Ectodermal cell (in vitro differentiated cells): Measurements from ENCODE around the gene PID1.

Experiments used
- H3K27ac ChIP-seq: 2 replicates; pipeline ENCODE4 v1.7.0; 2013; ENCODE audit warnings: mild to moderate bottlenecking, low read depth, low read length; ENCODE audit not compliant: insufficient read depth, poor library complexity, severe bottlenecking
- H3K27me3 ChIP-seq: 2 replicates; pipeline ENCODE4 v1.7.0; 2013; ENCODE audit warnings: mild to moderate bottlenecking, low read length; ENCODE audit not compliant: insufficient read depth, control insufficient read depth, poor library complexity, severe bottlenecking
- H3K36me3 ChIP-seq: one replicate; pipeline ENCODE4 v1.7.0; 2013; ENCODE audit warnings: low read length; ENCODE audit not compliant: control insufficient read depth, insufficient read depth
- H3K4me1 ChIP-seq: one replicate; pipeline ENCODE4 v1.7.0; 2013; ENCODE audit warnings: low read length; ENCODE audit not compliant: control insufficient read depth, insufficient read depth
- H3K4me3 ChIP-seq: 2 replicates; pipeline ENCODE4 v1.7.0; 2013; ENCODE audit warnings: low read depth, low read length, control low read depth; ENCODE audit not compliant: insufficient read depth
- H3K9me3 ChIP-seq: 2 replicates; pipeline ENCODE4 v1.7.0; 2013; ENCODE audit warnings: mild to moderate bottlenecking, low read length, moderate library complexity; ENCODE audit not compliant: control insufficient read depth
- WGBS, 2 experiments: methylation state at CpG; one replicate each; pipeline ENCODE4 v1.1.7; 2013; ENCODE audit warnings: missing lambda C conversion rate in 2 of 2; 5-methylcytosine and 5-hydroxymethylcytosine counted together

Gene PID1

DNA sequence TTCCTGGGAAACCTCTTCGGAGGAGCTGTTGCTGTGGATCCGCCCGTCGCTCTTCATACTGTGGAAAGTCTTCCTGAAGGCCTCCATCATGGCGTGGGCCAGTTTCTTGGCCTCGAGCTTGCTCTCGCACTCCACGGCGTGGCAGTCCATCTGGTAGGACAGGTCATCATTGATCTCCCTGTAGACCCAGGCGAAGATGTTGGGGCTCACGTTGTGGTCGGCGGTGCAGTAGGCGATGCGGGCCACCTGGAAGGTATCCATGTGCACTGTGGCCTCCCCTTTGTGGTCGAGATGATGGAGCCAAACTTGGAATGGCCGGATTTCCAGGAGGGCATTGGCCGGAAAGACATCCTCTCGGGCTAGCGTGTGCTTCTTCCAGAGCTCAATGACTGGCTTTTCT is 245.4 kb downstream of the PID1 start:
- no peaks in the 10 kb centered on the region for H3K27me3 ChIP-seq
- no peak overlapping the region for H3K27ac ChIP-seq
- H3K9me3 ChIP-seq = no peaks in the 10 kb centered on the region
- WGBS, 2 experiments = 94 to 95% methylated on average over 20 of the region's 20 CpGs
- H3K36me3 ChIP-seq = no peaks in the 10 kb centered on the region
- H3K4me3 ChIP-seq = no peak overlapping the region
- no peaks in the 10 kb centered on the region for H3K4me1 ChIP-seq

GRCh38 chr2:229022652-229023051 is 248.4 kb downstream of the PID1 start:
- H3K27me3 ChIP-seq = no peaks in the 10 kb centered on the region
- no peak overlapping the region for H3K4me3 ChIP-seq
- no peaks in the 10 kb centered on the region for H3K9me3 ChIP-seq
- no peaks in the 10 kb centered on the region for H3K36me3 ChIP-seq
- H3K27ac ChIP-seq = no peak overlapping the region
- WGBS, 2 experiments = 67 to 89% methylated on average over 1 of the region's 1 CpG
- H3K4me1 ChIP-seq = no peaks in the 10 kb centered on the region

- Histone ChIP-seq H3K27me3 (no peaks in the 10 kb centered on the region), H3K36me3 (no peaks in the 10 kb centered on the region), H3K4me1 (no peaks in the 10 kb centered on the region), H3K9me3 (no peaks in the 10 kb centered on the region), H3K27ac (no peak overlapping the region), H3K4me3 (no peak overlapping the region)
- WGBS, 2 experiments = 89 to 96% methylated on average over 2 to 5 of the region's 5 CpGs
These were observed 249.0 kb downstream of the PID1 start for GRCh38 chr2:229022071-229022470.

DNA sequence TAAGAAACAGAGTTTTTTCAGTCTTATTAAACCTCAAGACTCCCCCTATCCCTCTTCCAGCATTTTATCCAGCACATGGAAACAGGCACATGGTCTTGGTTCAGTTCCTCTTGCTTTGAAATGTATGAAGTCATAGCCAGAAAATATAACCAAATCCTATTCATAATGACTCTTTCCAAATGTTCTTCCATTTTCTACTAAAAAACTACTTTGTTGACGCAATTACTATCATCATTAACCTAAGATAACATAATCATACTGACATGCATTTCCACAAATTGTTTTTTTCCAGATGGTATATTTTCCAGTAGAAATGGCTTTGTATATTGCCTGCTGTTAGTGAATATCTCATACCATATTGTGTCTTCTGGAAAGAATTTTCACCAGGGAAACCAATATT is 261.3 kb downstream of the PID1 start:
- no peak overlapping the region for H3K4me3 ChIP-seq
- H3K4me1 ChIP-seq = no peaks in the 10 kb centered on the region
- no peaks in the 10 kb centered on the region for H3K36me3 ChIP-seq
- H3K9me3 ChIP-seq = no peaks in the 10 kb centered on the region
- WGBS, 2 experiments = 85 to 94% methylated on average over 1 of the region's 1 CpG
- no peaks in the 10 kb centered on the region for H3K27me3 ChIP-seq
- H3K27ac ChIP-seq = no peak overlapping the region

- Histone ChIP-seq H3K4me1 (no peaks in the 10 kb centered on the region), H3K9me3 (no peaks in the 10 kb centered on the region), H3K27me3 (no peaks in the 10 kb centered on the region), H3K27ac (no peak overlapping the region), H3K4me3 (no peak overlapping the region), H3K36me3 (no peaks in the 10 kb centered on the region)
- 79 to 85% methylated on average over 2 of the region's 2 CpGs for WGBS, 2 experiments
These were observed 267.8 kb downstream of the PID1 start for GRCh38 chr2:229003256-229003655.

DNA sequence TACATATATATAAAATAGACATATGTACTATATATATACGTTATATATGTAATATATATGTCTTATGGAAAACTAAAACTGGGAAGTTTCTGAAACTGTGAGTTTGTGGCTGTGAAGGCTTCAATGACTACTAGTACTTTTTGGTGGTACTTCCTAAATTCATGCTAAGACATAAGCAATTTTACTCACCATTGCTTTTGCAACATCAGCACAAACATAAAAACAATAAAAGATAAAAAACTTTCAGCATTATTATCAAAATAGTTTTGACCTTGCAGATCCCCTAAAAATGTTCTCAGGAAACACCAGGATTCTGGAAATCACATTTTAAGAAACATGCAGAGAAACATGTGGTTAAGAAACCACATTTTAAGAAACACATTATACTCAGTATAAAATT is 269.9 kb downstream of the PID1 start:
- Histone ChIP-seq H3K27ac (no peak overlapping the region), H3K4me3 (no peak overlapping the region), H3K27me3 (no peaks in the 10 kb centered on the region), H3K36me3 (no peaks in the 10 kb centered on the region), H3K4me1 (no peaks in the 10 kb centered on the region), H3K9me3 (no peaks in the 10 kb centered on the region)
- WGBS, 2 experiments = no CpG with 5 or more reads among the region's 1 CpG

DNA sequence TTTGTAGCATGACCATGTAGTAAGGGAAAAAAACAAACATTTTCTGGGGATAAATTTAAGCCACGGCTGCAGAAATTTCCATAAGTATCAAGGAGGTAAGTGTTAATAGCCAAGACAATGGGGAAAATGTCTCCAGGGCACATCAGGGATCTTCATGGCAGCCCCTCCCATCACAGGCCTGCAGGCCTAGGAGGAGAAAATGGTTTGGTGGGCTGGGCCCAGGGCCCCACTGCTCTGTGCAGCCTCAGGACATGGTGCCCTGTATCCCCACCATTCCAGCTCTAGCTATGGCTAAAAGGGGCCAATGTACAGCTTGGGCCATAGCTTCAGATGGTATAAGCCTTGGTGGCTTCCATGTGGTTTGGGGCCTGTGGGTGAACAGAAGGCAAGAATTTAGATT is 271.8 kb downstream of the PID1 start:
- H3K4me3 ChIP-seq = no peak overlapping the region
- H3K27me3 ChIP-seq = no peaks in the 10 kb centered on the region
- no peaks in the 10 kb centered on the region for H3K4me1 ChIP-seq
- H3K9me3 ChIP-seq = no peaks in the 10 kb centered on the region
- WGBS, 2 experiments = 94 to 97% methylated on average over 1 of the region's 1 CpG
- H3K27ac ChIP-seq = no peak overlapping the region
- H3K36me3 ChIP-seq = no peaks in the 10 kb centered on the region

DNA sequence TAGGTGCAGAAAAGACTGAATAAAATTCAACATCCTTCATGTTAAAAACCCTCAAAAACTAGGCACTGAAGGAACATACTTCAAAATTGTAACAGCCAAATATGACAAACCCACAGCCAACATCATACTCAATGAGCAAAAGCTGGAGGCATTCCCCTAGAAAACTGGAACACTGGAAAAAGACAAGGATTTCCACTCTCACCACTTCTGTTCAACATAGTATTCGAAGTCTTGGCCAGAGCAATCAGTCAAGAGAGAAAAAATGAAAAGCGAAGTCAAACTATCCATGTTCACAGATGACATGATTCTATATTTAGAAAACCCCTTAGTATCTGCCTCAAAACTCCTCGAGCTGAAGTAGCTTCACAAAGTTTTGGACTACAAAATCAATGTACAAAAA is 282.3 kb downstream of the PID1 start:
- Histone ChIP-seq H3K27ac (no peak overlapping the region), H3K36me3 (no peaks in the 10 kb centered on the region)
- 77 to 87% methylated on average over 3 of the region's 3 CpGs for WGBS, 2 experiments

DNA sequence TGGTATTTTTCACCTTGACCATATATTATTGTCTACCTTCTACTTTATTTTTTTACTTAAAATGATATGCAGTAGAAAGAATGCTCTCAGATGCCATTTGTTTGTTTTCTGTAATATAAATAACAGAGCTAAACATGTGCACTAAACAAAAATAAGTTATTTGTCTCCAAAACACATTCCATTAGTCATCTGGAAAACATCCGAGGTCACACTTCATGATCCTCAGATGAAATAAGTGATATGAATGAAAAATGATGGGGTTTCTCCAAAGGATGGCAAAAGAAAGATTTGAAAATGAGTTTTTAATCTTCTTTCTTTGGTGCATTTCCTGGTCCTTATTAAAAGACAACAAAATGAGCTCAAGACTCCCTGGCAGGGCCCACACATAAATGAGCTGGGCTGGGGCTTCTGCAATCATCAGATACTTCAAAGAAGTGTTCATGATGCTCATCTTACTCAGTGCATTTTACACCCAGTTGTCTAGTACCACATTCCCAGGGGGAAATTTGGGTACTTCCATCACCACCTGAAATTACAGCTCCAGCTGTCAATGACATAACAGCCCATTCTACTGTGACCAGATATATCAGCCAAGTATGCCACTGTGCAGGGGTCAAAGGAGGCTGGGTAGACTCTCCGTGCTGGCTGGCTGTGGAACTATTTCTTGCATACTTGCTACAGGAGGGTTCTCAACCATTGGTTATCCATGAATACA is 283.5 kb downstream of the PID1 start:
- Histone ChIP-seq H3K36me3 (no peaks in the 10 kb centered on the region), H3K4me1 (no peaks in the 10 kb centered on the region), H3K27ac (no peak overlapping the region), H3K27me3 (no peaks in the 10 kb centered on the region), H3K4me3 (no peak overlapping the region), H3K9me3 (no peaks in the 10 kb centered on the region)
- WGBS, 2 experiments = 92 to 100% methylated on average over 2 of the region's 2 CpGs

More for the DNA sequence above, 282.3 kb downstream of the PID1 start:
- no peaks in the 10 kb centered on the region for H3K9me3 ChIP-seq
- H3K27me3 ChIP-seq = no peaks in the 10 kb centered on the region
- H3K4me3 ChIP-seq = no peak overlapping the region
- H3K4me1 ChIP-seq = no peaks in the 10 kb centered on the region

GRCh38 chr2:228986961-228987360 is 284.1 kb downstream of the PID1 start:
- no peak overlapping the region for H3K4me3 ChIP-seq
- H3K36me3 ChIP-seq = no peaks in the 10 kb centered on the region
- WGBS, 2 experiments = 78 to 83% methylated on average over 1 of the region's 1 CpG
- no peaks in the 10 kb centered on the region for H3K27me3 ChIP-seq
- no peak overlapping the region for H3K27ac ChIP-seq
- no peaks in the 10 kb centered on the region for H3K9me3 ChIP-seq
- H3K4me1 ChIP-seq = no peaks in the 10 kb centered on the region

GRCh38 chr2:228983700-228984099 is 287.4 kb downstream of the PID1 start:
- Histone ChIP-seq H3K27me3 (no peaks in the 10 kb centered on the region), H3K4me3 (no peak overlapping the region), H3K36me3 (no peaks in the 10 kb centered on the region), H3K27ac (no peak overlapping the region), H3K4me1 (no peaks in the 10 kb centered on the region), H3K9me3 (no peaks in the 10 kb centered on the region)
- 89 to 91% methylated on average over 3 to 4 of the region's 4 CpGs for WGBS, 2 experiments
